GM19043 (cell line): ENCODE measurements around the gene UHMK1.
A peak's percentile ranks its signal among the peaks of the same experiment; 100 is the strongest.
"Not testable (repeated sequence)": the region's sequence is repeated elsewhere in the genome, so short reads cannot be mapped to it uniquely, and the experiment has no call there.

Experiments used
- ATAC-seq: cut with Tn5 transposase; IDR thresholded peaks from one replicate; pipeline ENCODE4 v1.9.1; 2021; ENCODE audit warnings: low read depth; ENCODE audit not compliant: unreplicated experiment

The UHMK1 gene

GRCh38 chr1:162497723-162498495 is at the start of gene UHMK1:
TSS of gene UHMK1 (plus strand) at chr1:162497818. CDS start at chr1:162498001, 183 bp downstream.
- ATAC-seq: peak; percentile 95

- ATAC-seq: not testable (repeated sequence)
These were observed 43.3 kb upstream of the UHMK1 start for GRCh38 chr1:162454361-162454760.

GRCh38 chr1:162456323-162456722 is 41.3 kb upstream of the UHMK1 start:
- ATAC-seq: no peak

GRCh38 chr1:162458236-162458635 is 39.4 kb upstream of the UHMK1 start:
- ATAC-seq: no peak

GRCh38 chr1:162462425-162462824 is 35.2 kb upstream of the UHMK1 start:
- not testable (repeated sequence) for ATAC-seq

GRCh38 chr1:162463021-162463420 is 34.6 kb upstream of the UHMK1 start:
- ATAC-seq: no peak

GRCh38 chr1:162466797-162467196 is 30.8 kb upstream of the UHMK1 start:
- no peak for ATAC-seq

- no peak for ATAC-seq
These were observed 27.4 kb upstream of the UHMK1 start for GRCh38 chr1:162470216-162470615.

GRCh38 chr1:162471290-162471853 is 26.2 kb upstream of the UHMK1 start:
- no peak for ATAC-seq

- no peak for ATAC-seq
These were observed 22.5 kb upstream of the UHMK1 start for GRCh38 chr1:162475089-162475488.

- no peak for ATAC-seq
These were observed 22.0 kb upstream of the UHMK1 start for GRCh38 chr1:162475539-162476185.

- ATAC-seq: no peak
These were observed 21.0 kb upstream of the UHMK1 start for GRCh38 chr1:162476620-162477019.

GRCh38 chr1:162485236-162485635 is 12.4 kb upstream of the UHMK1 start:
- no peak for ATAC-seq

GRCh38 chr1:162487241-162487640 is 10.4 kb upstream of the UHMK1 start:
- ATAC-seq: no peak

GRCh38 chr1:162488219-162488618 is 9.4 kb upstream of the UHMK1 start:
- ATAC-seq: no peak

- ATAC-seq: not testable (repeated sequence)
These were observed 1.9 kb upstream of the UHMK1 start for GRCh38 chr1:162495531-162496233.

- no peak for ATAC-seq
These were observed 405 bp upstream of the UHMK1 start for GRCh38 chr1:162497104-162497722.

- peak; percentile 14 for ATAC-seq
These were observed 835 bp downstream of the UHMK1 start for GRCh38 chr1:162498496-162498810.

- ATAC-seq: no peak
These were observed 3.2 kb downstream of the UHMK1 start for GRCh38 chr1:162500805-162501204.

- no peak for ATAC-seq
These were observed 4.5 kb downstream of the UHMK1 start for GRCh38 chr1:162502077-162502476.

GRCh38 chr1:162502928-162503327 is 5.3 kb downstream of the UHMK1 start:
- no peak for ATAC-seq
